Measurements from ENCODE around the gene BICDL2. TPM values are rescaled to one million over a fixed set of nuclear protein-coding genes. Genes with fewer than 3 reads are reported as not detected.
"Not testable (repeated sequence)": the region's sequence is repeated elsewhere in the genome, so short reads cannot be mapped to it uniquely, and the experiment has no call there.

Gene BICDL2
- total RNA-seq, 1 donor from 2014 or later = 24.5 TPM

GRCh38 chr16:3054965-3055733 is 18.4 kb upstream of the BICDL2 start:
- H3K36me3 ChIP-seq (ENCODE audit: control insufficient read depth, insufficient read depth, low read length) = no peaks in the 10 kb centered on the region
- no peaks in the 10 kb centered on the region for H3K27me3 ChIP-seq (ENCODE audit: control insufficient read depth, insufficient read depth, low read length)
- TF ChIP-seq, protein P1, sequence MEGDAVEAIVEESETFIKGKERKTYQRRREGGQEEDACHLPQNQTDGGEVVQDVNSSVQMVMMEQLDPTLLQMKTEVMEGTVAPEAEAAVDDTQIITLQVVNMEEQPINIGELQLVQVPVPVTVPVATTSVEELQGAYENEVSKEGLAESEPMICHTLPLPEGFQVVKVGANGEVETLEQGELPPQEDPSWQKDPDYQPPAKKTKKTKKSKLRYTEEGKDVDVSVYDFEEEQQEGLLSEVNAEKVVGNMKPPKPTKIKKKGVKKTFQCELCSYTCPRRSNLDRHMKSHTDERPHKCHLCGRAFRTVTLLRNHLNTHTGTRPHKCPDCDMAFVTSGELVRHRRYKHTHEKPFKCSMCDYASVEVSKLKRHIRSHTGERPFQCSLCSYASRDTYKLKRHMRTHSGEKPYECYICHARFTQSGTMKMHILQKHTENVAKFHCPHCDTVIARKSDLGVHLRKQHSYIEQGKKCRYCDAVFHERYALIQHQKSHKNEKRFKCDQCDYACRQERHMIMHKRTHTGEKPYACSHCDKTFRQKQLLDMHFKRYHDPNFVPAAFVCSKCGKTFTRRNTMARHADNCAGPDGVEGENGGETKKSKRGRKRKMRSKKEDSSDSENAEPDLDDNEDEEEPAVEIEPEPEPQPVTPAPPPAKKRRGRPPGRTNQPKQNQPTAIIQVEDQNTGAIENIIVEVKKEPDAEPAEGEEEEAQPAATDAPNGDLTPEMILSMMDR (IDR thresholded peaks at IDR 0.05; ENCODE audit: insufficient read depth, low read length, severe bottlenecking) = no peak
- no peak overlapping the region for H3K4me3 ChIP-seq (ENCODE audit: low read depth, low read length)
- FAIRE-seq (no peak), DNase-seq (ENCODE audit: low read depth) (no peak)

DNA sequence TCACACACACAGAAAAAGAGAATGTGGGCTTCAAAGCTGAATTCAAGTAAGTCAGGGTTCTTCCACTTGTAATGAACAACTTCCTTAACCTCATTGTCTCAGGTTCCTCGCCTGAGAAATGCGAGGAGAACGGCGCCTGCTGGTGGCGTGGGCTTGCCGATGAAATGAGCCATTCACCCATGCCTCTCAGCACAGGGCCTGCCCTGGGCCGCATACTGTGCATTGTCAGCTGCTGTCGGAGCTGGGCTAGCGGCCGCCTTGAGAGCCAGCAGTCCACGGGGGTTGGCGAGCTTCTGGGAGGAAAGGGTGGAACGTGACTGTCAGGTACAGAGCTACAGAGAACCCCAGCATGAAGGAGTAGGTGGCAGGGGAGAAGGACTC is 16.6 kb upstream of the BICDL2 start:
- not testable (repeated sequence) for H3K4me3 ChIP-seq (ENCODE audit: low read depth, low read length); H3K36me3 ChIP-seq (ENCODE audit: control insufficient read depth, insufficient read depth, low read length); H3K27me3 ChIP-seq (ENCODE audit: control insufficient read depth, insufficient read depth, low read length); DNase-seq (ENCODE audit: low read depth)
- FAIRE-seq = peak; percentile 86

DNA sequence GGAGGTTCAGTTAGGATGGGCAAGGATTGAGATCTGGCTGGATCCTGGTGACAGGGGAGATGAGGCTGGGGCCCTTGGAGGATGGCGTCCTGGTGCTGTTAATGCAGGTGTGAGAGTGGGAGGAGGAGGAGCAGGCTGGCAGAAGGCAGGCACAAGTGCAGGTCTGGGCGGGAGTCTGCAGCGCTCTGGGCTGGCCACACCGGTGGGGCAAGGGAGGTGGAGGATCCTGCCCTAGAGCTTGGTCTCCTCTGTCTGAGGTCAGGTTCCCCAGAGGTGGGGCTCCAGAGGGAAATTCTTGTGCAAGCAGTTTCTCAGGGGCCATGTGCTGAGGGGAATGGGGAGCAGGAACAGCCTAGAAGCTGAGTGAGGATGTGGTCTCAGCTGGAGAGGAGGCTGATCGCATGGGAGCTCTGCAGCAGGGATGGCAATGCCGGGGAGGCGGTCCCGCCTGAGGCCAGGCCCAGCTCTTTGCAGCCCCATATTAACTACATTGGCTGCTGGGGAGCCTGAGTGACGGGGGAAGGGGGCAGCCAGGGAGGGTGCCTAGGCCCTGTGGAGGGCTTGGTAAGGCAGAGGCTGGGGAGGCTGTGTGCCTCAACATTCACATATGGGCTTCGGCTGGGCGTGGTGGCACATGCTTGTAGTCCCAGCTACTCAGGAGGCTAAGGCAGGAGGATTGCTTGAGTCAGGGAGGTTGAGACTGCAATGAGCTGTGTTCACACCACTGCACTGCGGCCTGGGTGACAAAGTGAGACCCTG is 16.0 kb upstream of the BICDL2 start:
- peak; percentile 66 for FAIRE-seq
- H3K27me3 ChIP-seq (ENCODE audit: control insufficient read depth, insufficient read depth, low read length); H3K4me3 ChIP-seq (ENCODE audit: low read depth, low read length); H3K36me3 ChIP-seq (ENCODE audit: control insufficient read depth, insufficient read depth, low read length); DNase-seq (ENCODE audit: low read depth): not testable (repeated sequence)

GRCh38 chr16:3051494-3051893 is 14.8 kb upstream of the BICDL2 start:
- DNase-seq (ENCODE audit: low read depth) (no peak), FAIRE-seq (no peak)
- TF ChIP-seq, protein P1 (IDR thresholded peaks at IDR 0.05; ENCODE audit: insufficient read depth, low read length, severe bottlenecking) = no peak
- H3K27me3 ChIP-seq (ENCODE audit: control insufficient read depth, insufficient read depth, low read length) = peaks cover 8% of the 10 kb centered on the region
- H3K4me3 ChIP-seq (ENCODE audit: low read depth, low read length) = no peak overlapping the region
- no peaks in the 10 kb centered on the region for H3K36me3 ChIP-seq (ENCODE audit: control insufficient read depth, insufficient read depth, low read length)

- DNase-seq (ENCODE audit: low read depth) (no peak), FAIRE-seq (no peak)
- Histone ChIP-seq H3K27me3 (ENCODE audit: control insufficient read depth, insufficient read depth, low read length) (peaks cover 8% of the 10 kb centered on the region), H3K36me3 (ENCODE audit: control insufficient read depth, insufficient read depth, low read length) (no peaks in the 10 kb centered on the region), H3K4me3 (ENCODE audit: low read depth, low read length) (no peak overlapping the region)
- TF ChIP-seq, protein P1 (IDR thresholded peaks at IDR 0.05; ENCODE audit: insufficient read depth, low read length, severe bottlenecking) = no peak
Measured at GRCh38 chr16:3051009-3051408, 14.3 kb upstream of the BICDL2 start.

- no peaks in the 10 kb centered on the region for H3K36me3 ChIP-seq (ENCODE audit: control insufficient read depth, insufficient read depth, low read length)
- DNase-seq (ENCODE audit: low read depth) (no peak), FAIRE-seq (no peak)
- peaks cover 8% of the 10 kb centered on the region for H3K27me3 ChIP-seq (ENCODE audit: control insufficient read depth, insufficient read depth, low read length)
- H3K4me3 ChIP-seq (ENCODE audit: low read depth, low read length) = no peak overlapping the region
- TF ChIP-seq, protein P1 (IDR thresholded peaks at IDR 0.05; ENCODE audit: insufficient read depth, low read length, severe bottlenecking) = no peak
Measured at GRCh38 chr16:3050487-3050886, 13.7 kb upstream of the BICDL2 start.

Measured in bronchial epithelial cell (primary cell).